GM12874 (cell line): ENCODE data around the gene C1orf21.

Experiments
- TF ChIP-seq, protein P1 (sequence below): IDR thresholded peaks from 2 replicates; pipeline ENCODE4 v1.5.1; 2011; ENCODE audit warnings: low read depth, mild to moderate bottlenecking, control low read depth, low read length, moderate library complexity; ENCODE audit not compliant: insufficient read depth

The C1orf21 gene

DNA sequence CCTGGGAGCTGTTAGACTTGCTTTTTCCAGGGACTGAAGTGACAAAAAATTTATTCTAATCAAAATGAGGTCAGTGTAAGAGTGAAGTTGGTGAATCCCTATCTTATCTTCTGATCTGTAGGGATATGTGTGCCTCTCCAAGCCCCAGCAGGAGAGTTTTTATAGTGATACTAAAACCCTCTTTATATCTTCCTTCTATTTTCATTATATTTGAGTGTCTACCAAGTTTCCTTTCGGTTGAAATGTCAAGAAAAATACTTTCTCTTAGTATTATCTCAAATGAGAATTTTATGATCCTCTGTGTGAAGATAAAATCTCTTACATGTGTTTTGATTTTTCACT, 18.9 kb downstream of the C1orf21 start:
- TF ChIP-seq, protein P1, sequence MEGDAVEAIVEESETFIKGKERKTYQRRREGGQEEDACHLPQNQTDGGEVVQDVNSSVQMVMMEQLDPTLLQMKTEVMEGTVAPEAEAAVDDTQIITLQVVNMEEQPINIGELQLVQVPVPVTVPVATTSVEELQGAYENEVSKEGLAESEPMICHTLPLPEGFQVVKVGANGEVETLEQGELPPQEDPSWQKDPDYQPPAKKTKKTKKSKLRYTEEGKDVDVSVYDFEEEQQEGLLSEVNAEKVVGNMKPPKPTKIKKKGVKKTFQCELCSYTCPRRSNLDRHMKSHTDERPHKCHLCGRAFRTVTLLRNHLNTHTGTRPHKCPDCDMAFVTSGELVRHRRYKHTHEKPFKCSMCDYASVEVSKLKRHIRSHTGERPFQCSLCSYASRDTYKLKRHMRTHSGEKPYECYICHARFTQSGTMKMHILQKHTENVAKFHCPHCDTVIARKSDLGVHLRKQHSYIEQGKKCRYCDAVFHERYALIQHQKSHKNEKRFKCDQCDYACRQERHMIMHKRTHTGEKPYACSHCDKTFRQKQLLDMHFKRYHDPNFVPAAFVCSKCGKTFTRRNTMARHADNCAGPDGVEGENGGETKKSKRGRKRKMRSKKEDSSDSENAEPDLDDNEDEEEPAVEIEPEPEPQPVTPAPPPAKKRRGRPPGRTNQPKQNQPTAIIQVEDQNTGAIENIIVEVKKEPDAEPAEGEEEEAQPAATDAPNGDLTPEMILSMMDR = no peak

GRCh38 chr1:184406479-184406878, 19.6 kb downstream of the C1orf21 start:
- TF ChIP-seq, protein P1 = no peak

GRCh38 chr1:184407816-184408510, 21.1 kb downstream of the C1orf21 start:
- TF ChIP-seq, protein P1 = no peak

DNA sequence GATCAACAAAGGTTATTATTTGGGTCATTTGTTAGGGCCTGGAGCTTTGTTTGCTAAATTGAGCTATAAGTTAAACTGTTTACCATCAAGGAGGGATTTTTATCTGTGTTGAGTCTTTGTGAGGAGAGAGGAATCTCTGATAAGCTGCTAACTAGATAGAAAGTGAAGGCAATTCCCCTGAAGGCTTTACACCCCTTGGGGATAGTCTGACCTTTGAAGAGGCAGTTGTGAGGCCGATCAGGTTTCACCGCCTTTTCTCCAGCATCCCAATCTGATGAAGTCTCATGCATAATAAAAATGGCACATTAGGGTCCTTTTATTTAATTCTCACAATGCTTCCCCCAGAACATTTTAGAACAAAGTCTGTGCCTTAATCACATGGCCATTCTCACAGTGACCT, 21.8 kb downstream of the C1orf21 start:
- TF ChIP-seq, protein P1 = no peak

GRCh38 chr1:184409011-184409410, 22.2 kb downstream of the C1orf21 start:
- TF ChIP-seq, protein P1 = no peak

DNA sequence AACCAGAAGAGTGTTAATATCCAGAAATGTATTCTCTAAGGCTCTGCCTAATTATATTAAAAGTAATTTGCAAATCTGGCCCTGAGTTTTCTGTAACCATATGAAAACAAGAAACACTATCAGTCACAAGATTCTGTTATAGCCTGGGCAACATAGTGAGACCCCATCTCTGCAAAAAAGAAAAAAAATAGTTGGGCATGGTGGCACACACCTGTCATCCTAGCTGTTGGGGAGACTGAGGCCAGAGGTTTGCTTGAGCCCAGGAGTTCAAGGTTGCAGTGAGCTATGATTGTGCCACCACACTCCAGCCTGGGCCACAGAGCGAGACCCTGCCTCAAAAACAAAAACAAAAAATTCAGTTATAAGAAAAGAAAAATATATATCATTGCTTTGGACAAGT, 25.6 kb downstream of the C1orf21 start:
- TF ChIP-seq, protein P1 = no peak

DNA sequence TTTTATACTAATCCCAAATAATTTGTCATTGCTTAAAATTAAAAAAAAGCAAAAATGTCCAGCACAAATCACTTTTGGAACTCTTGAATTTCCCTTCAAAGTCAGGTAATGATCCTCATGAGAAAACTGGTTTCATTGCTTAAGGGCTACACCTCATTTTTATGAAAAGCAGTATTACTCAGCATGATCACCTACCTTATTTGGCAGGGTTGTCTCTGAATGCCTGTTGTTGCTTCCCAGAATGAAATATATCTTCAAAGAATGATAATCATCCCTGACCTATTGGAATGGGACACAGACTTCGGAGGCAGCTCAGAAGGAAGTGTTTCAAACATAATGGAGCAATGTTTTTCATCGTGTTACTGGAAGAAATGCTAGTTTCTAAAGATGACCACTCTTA, 29.7 kb downstream of the C1orf21 start:
- TF ChIP-seq, protein P1 = no peak

- TF ChIP-seq, protein P1 = no peak
Observed at GRCh38 chr1:184416946-184417345, 30.1 kb downstream of the C1orf21 start.
